Retina (tissue), 1 donor: ENCODE results near the gene PRR3.
A peak's percentile ranks its signal among the peaks of the same experiment; 100 is the strongest.

ENCODE experiments used
- DNase-seq: peaks from one replicate; pipeline ENCODE4 v3.0.0-alpha.2; 2016

Gene PRR3

GRCh38 chr6:30541515-30542403 lies 15.3 kb upstream of the PRR3 start:
- DNase-seq, result peak; percentile 89

- DNase-seq, result no peak
These were observed 14.7 kb upstream of the PRR3 start for GRCh38 chr6:30542404-30542725.

GRCh38 chr6:30542915-30543314 lies 14.2 kb upstream of the PRR3 start:
- DNase-seq, result no peak

GRCh38 chr6:30543821-30544220 lies 13.3 kb upstream of the PRR3 start:
- no peak for DNase-seq

- peak; percentile 57 for DNase-seq
These were observed 12.3 kb upstream of the PRR3 start for GRCh38 chr6:30544666-30545272.

- no peak for DNase-seq
These were observed 9.6 kb upstream of the PRR3 start for GRCh38 chr6:30547454-30547853.

GRCh38 chr6:30548375-30548774 lies 8.7 kb upstream of the PRR3 start:
- no peak for DNase-seq

GRCh38 chr6:30554404-30554803 lies 2.7 kb upstream of the PRR3 start:
- DNase-seq, result no peak

GRCh38 chr6:30554962-30555815 lies 1.9 kb upstream of the PRR3 start:
- DNase-seq, result peak; percentile 81

- no peak for DNase-seq
These were observed 1.4 kb upstream of the PRR3 start for GRCh38 chr6:30555816-30556065.

GRCh38 chr6:30556066-30556905 lies 809 bp upstream of the PRR3 start, which contains the start of gene GNL1:
TSS of gene GNL1 (minus strand) at chr6:30556489. CDS start at chr6:30556203, 286 bp downstream.
- DNase-seq, result peak; percentile 94

- DNase-seq, result no peak
These were observed 537 bp downstream of the PRR3 start for GRCh38 chr6:30557683-30557981.

GRCh38 chr6:30560930-30561329 lies 3.8 kb downstream of the PRR3 start:
- no peak for DNase-seq

- DNase-seq, result no peak
These were observed 5.7 kb downstream of the PRR3 start for GRCh38 chr6:30562470-30563425.

- DNase-seq, result no peak
These were observed 7.0 kb downstream of the PRR3 start for GRCh38 chr6:30564114-30564513.

- no peak for DNase-seq
These were observed 8.7 kb downstream of the PRR3 start for GRCh38 chr6:30565772-30566171.

- no peak for DNase-seq
These were observed 11.2 kb downstream of the PRR3 start for GRCh38 chr6:30568245-30568644.

- no peak for DNase-seq
These were observed 13.2 kb downstream of the PRR3 start for GRCh38 chr6:30570263-30570662.

- no peak for DNase-seq
These were observed 13.6 kb downstream of the PRR3 start for GRCh38 chr6:30570740-30571074.

- peak; percentile 100 for DNase-seq
These were observed 14.1 kb downstream of the PRR3 start, which contains the start of gene ABCF1 for GRCh38 chr6:30571075-30571761. TSS of gene ABCF1 (plus strand) at chr6:30571442. CDS start at chr6:30571488, 46 bp downstream.

- DNase-seq, result no peak
These were observed 14.6 kb downstream of the PRR3 start for GRCh38 chr6:30571762-30572082.
